Spleen (tissue), 11 donors: ENCODE measurements around the gene ASH1L. TPM values are rescaled to one million over a fixed set of nuclear protein-coding genes. Genes with fewer than 3 reads are reported as not detected.

ENCODE experiments used
- DNase-seq: peaks from one replicate; pipeline ENCODE4 v3.0.0-alpha.2; 2020
- H3K27ac ChIP-seq, 8 donors: fragments of 200-600 bp; sonication (generic) in 7 of 8; 1 replicate in 4 of 8; 2 replicates in 4 of 8; pipeline versions ENCODE4 v1.5.0 to v1.8.0; 2016 to 2021; ENCODE audit warnings: inconsistent platforms in 4 of 8, mild to moderate bottlenecking in 4 of 8, moderate library complexity in 1 of 8
- H3K27me3 ChIP-seq, 7 donors: fragments of 200-600 bp; sonication (generic) in 6 of 7; replicated peaks in 1 of 7; 1 replicate in 4 of 7; 2 replicates in 3 of 7; pipeline versions ENCODE4 v1.5.0 to v1.8.0; 2016 to 2021; ENCODE audit warnings: inconsistent platforms in 3 of 7, mild to moderate bottlenecking in 1 of 7
- H3K36me3 ChIP-seq, 6 donors: fragments of 200-600 bp; sonication (generic) in 5 of 6; 1 replicate in 4 of 6; 2 replicates in 2 of 6; pipeline versions ENCODE4 v1.5.0 to v1.8.0; 2016 to 2021; ENCODE audit warnings: inconsistent platforms in 2 of 6
- H3K4me1 ChIP-seq, 6 donors: fragments of 200-600 bp; sonication (generic) in 5 of 6; 1 replicate in 3 of 6; 2 replicates in 3 of 6; pipeline versions ENCODE4 v1.5.0 to v1.8.0; 2016 to 2021; ENCODE audit warnings: inconsistent platforms in 3 of 6
- H3K4me3 ChIP-seq, 8 donors: fragments of 200-600 bp; sonication (generic) in 7 of 8; 1 replicate in 4 of 8; 2 replicates in 4 of 8; pipeline versions ENCODE4 v1.5.0 to v1.8.0; 2016 to 2021; ENCODE audit warnings: inconsistent platforms in 4 of 8, mild to moderate bottlenecking in 4 of 8, moderate library complexity in 2 of 8
- H3K9me3 ChIP-seq, 8 donors: fragments of 200-600 bp; sonication (generic) in 7 of 8; 1 replicate in 4 of 8; 2 replicates in 4 of 8; pipeline versions ENCODE4 v1.5.0 to v1.8.0; 2016 to 2021; ENCODE audit warnings: inconsistent platforms in 4 of 8
- CTCF ChIP-seq, 11 experiments: fragments of 200-600 bp in 7 of 11; fragments of 450-650 bp in 4 of 11; sonication (generic) in 4 of 11; IDR thresholded peaks in 8 of 11; conservative IDR thresholded peaks in 3 of 11; 1 replicate in 7 of 11; 2 replicates in 4 of 11; pipeline versions ENCODE4 v1.4.0 to v1.8.0; 2016 to 2021; ENCODE audit warnings: antibody characterized with exemption in 11 of 11, inconsistent platforms in 4 of 11, mild to moderate bottlenecking in 1 of 11
- POLR2A ChIP-seq, 3 donors: fragments of 450-650 bp; IDR thresholded peaks; one replicate each; pipeline ENCODE4 v1.5.1; 2017; ENCODE audit warnings: antibody characterized with exemption in 3 of 3, mild to moderate bottlenecking in 1 of 3
- POLR2AphosphoS5 ChIP-seq, 3 donors: sonication (generic); formaldehyde crosslinking; IDR thresholded peaks; one replicate each; pipeline ENCODE4 v1.5.1; 2017; ENCODE audit warnings: antibody characterized with exemption in 3 of 3
- WGBS, 5 donors: extraction: QIAGEN DNeasy Blood & Tissue Kit in 3 of 5; methylation state at CpG; one replicate each; pipeline versions ENCODE4 v1.1.5 to v1.1.7; 2013 to 2018; 5-methylcytosine and 5-hydroxymethylcytosine counted together
- intact Hi-C: fragments of 100-400 bp; cut with DNase I; formaldehyde crosslinking; loops from one replicate; pipeline ENCODE4 v1.15.0; 2023; ENCODE audit warnings: low total_unique reads
- polyA plus RNA-seq, 3 donors: library from polyadenylated mRNA; stranded (reverse); fragments of 200-250 nt; gene quantifications; one replicate each; pipeline ENCODE4 v1.2.1, GENCODE V29; 2013
- total RNA-seq, 7 donors: library from RNA; depleted of rRNA in 3 of 7; stranded (reverse); fragments of >200 nt in 3 of 7; fragmentation: NEBNext Ultra II Directional in 4 of 7; extraction: Animal tissue kit (Norgen Biotek cat#: 25700) in 4 of 7; gene quantifications; one replicate each; pipeline versions ENCODE4 v1.1.0 to v1.2.1, GENCODE V29; 2016 to 2021
- donor health status: healthy with polysubstance abuse.
- donor health status: DM: no; HTN: no; CAD: no; lungs with moderate emphysema.
- donor health status: DM: no; HTN: no; CAD: no.
- donor health status: Bipolar disorder and iron deficiency.
- donor health status: healthy.
- donor health status: DM: no; HTN: no; CAD: no.
- donor health status: DM: yes; HTN: yes; CAD: no.

Gene ASH1L
- total and polyA plus RNA-seq, 10 donors = 2.5 to 89.8 (median 69.1) TPM

- intact Hi-C loops = no loop called here
- Histone ChIP-seq H3K27ac (peak overlapping the region in 4 of 8 donors; percentile 79 to 92 (median 90)), H3K9me3 (no peaks in the 10 kb centered on the region), H3K27me3 (no peaks in the 10 kb centered on the region), H3K36me3 (peaks cover 0 to 23% (median 2%) of the 10 kb centered on the region in 6 donors), H3K4me1 (peaks cover 12 to 45% (median 30%) of the 10 kb centered on the region in 6 donors), H3K4me3 (no peak overlapping the region)
- WGBS, 5 donors = 51 to 63% (median 58%) methylated on average over 6 of the region's 6 CpGs
- TF ChIP-seq CTCF (IDR thresholded peaks at IDR 0.05 in 8 of 11, conservative IDR thresholded peaks at IDR 0.05 in 3 of 11) (peak in 6 of 11 experiments; percentile 16 to 49 (median 33)), POLR2A (IDR thresholded peaks at IDR 0.05) (no peak)
- no peak for DNase-seq
These were observed 255.3 kb downstream of the ASH1L start for GRCh38 chr1:155307247-155307740.

GRCh38 chr1:155305881-155306391 is 256.7 kb downstream of the ASH1L start:
- DNase-seq = no peak

GRCh38 chr1:155304558-155305063 is 258.0 kb downstream of the ASH1L start:
- no peaks in the 10 kb centered on the region for H3K36me3 ChIP-seq
- TF ChIP-seq POLR2AphosphoS5 (IDR thresholded peaks at IDR 0.05) (no peak), POLR2A (IDR thresholded peaks at IDR 0.05) (no peak), CTCF (IDR thresholded peaks at IDR 0.05 in 8 of 11, conservative IDR thresholded peaks at IDR 0.05 in 3 of 11) (no peak)
- 81 to 89% (median 83%) methylated on average over 10 to 11 of the region's 11 CpGs for WGBS, 5 donors
- DNase-seq = no peak
- no peak overlapping the region for H3K4me3 ChIP-seq
- H3K9me3 ChIP-seq = no peaks in the 10 kb centered on the region
- H3K4me1 ChIP-seq = peaks cover 3 to 18% (median 15%) of the 10 kb centered on the region in 6 donors
- no peak overlapping the region for H3K27ac ChIP-seq
- intact Hi-C loops = no loop called here
- no peaks in the 10 kb centered on the region for H3K27me3 ChIP-seq

More at GRCh38 chr1:155305881-155306391, 256.7 kb downstream of the ASH1L start:
- Histone ChIP-seq H3K9me3 (no peaks in the 10 kb centered on the region), H3K27ac (no peak overlapping the region), H3K4me3 (no peak overlapping the region), H3K36me3 (peaks cover 0 to 10% (median 0%) of the 10 kb centered on the region in 6 donors), H3K27me3 (no peaks in the 10 kb centered on the region), H3K4me1 (peaks cover 12 to 32% (median 28%) of the 10 kb centered on the region in 6 donors)
- intact Hi-C loops = no loop called here
- 75 to 91% (median 89%) methylated on average over 7 of the region's 7 CpGs for WGBS, 5 donors
- TF ChIP-seq POLR2AphosphoS5 (IDR thresholded peaks at IDR 0.05) (no peak), POLR2A (IDR thresholded peaks at IDR 0.05) (no peak), CTCF (IDR thresholded peaks at IDR 0.05 in 8 of 11, conservative IDR thresholded peaks at IDR 0.05 in 3 of 11) (no peak)

- no peaks in the 10 kb centered on the region for H3K36me3 ChIP-seq
- 76 to 92% (median 85%) methylated on average over 5 of the region's 5 CpGs for WGBS, 5 donors
- no peaks in the 10 kb centered on the region for H3K4me1 ChIP-seq
- no peak within 1 kb of the TSS for H3K27ac ChIP-seq
- no peak for TF ChIP-seq CTCF (IDR thresholded peaks at IDR 0.05 in 8 of 11, conservative IDR thresholded peaks at IDR 0.05 in 3 of 11)
- no peak for TF ChIP-seq POLR2A (IDR thresholded peaks at IDR 0.05)
- no peak for TF ChIP-seq POLR2AphosphoS5 (IDR thresholded peaks at IDR 0.05)
- H3K27me3 ChIP-seq = peaks cover 0 to 8% (median 0%) of the 10 kb centered on the region in 7 donors
- intact Hi-C loops = no loop called here
- H3K4me3 ChIP-seq = no peak within 1 kb of the TSS
- no peaks in the 10 kb centered on the region for H3K9me3 ChIP-seq
- no peak for DNase-seq
These were observed 261.2 kb downstream of the ASH1L start, which contains the start of gene PKLR for GRCh38 chr1:155301342-155301841. PKLR (minus strand) TSS chr1:155301438; CDS start chr1:155301395, 43 bp downstream.
